GM12878 (cell line): ENCODE results near the gene SPPL2B.
"Not testable (repeated sequence)": the region's sequence is repeated elsewhere in the genome, so short reads cannot be mapped to it uniquely, and the experiment has no call there.

ENCODE experiments used
- BHLHE40 ChIP-seq, 2 experiments: fragments of 450-650 bp in 1 of 2; IDR thresholded peaks; 2 replicates each; pipeline ENCODE4 v1.6.1; 2011 to 2017; ENCODE audit warnings: low read depth in 2 of 2, borderline replicate concordance in 1 of 2, improper control_type of control experiment in 1 of 2, low read length in 1 of 2, mild to moderate bottlenecking in 1 of 2
- MAX ChIP-seq: IDR thresholded peaks from 2 replicates; pipeline ENCODE4 v1.6.1; 2012; ENCODE audit warnings: low read depth, low read length, improper control_type of control experiment
- RFX5 ChIP-seq: IDR thresholded peaks from 2 replicates; pipeline ENCODE4 v1.6.1; 2011; ENCODE audit warnings: low read depth, low read length, improper control_type of control experiment
- ZBTB33 ChIP-seq: fragments of 450-650 bp; IDR thresholded peaks from 2 replicates; pipeline ENCODE4 v1.6.1; 2017; ENCODE audit warnings: mild to moderate bottlenecking
- ZNF274 ChIP-seq: IDR thresholded peaks from one replicate; pipeline ENCODE4 v1.8.0; 2011; ENCODE audit not compliant: insufficient read length, insufficient read depth

GRCh38 chr19:2392899-2393298, 64.4 kb downstream of the SPPL2B start:
- TF ChIP-seq MAX; BHLHE40 (IDR thresholded peaks at IDR 0.05; ENCODE audit: borderline replicate concordance in 1 of 2, low read depth in 2 of 2, low read length in 1 of 2); ZBTB33; RFX5; ZNF274: not testable (repeated sequence)
